GM19463 (cell line): ENCODE results near the gene ARL6IP6.

ENCODE experiments used
- ATAC-seq: cut with Tn5 transposase; IDR thresholded peaks from one replicate; pipeline ENCODE4 v1.9.1; 2021; ENCODE audit warnings: mild to moderate bottlenecking, moderate library complexity; ENCODE audit not compliant: unreplicated experiment

Gene ARL6IP6

DNA sequence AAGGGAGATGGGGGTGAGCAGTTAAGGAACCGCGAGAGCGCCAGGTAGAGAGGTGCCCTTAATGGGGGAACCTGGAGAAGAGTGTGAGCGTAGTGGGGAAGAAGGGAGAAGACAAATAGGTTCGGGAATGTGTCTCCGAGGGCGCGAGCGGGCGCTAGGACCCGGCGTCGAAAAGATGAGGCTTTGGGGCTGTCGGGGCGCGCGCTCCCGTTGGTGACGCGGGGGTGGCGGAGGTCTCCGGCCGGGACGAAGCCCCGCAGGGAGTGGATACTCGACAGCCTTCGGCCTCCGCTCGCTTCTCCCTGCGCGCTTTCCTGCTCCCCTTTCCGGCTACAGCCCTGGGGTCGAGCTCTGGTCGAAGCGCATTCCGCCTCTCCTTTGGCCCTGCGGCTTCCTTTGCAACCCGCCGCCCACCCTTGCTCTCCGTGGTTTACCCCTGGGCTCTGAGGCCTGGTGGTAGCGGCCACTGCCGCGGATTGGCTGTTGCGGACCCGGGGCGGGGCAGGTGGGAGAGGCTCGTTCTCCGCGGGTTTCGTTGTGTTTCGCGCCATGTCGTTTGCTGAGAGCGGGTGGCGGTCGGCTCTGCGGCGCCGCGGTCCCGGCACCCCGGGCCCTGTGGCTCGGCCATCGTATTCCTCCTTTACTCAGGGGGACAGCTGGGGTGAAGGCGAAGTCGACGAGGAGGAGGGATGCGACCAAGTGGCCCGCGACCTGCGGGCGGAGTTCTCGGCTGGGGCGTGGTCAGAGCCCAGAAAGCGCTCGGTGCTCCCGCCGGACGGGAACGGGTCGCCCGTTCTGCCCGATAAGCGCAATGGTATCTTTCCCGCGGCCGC, at the start of gene ARL6IP6:
ARL6IP6 (plus strand) TSS at position 545 of the 833 bp plus-strand sequence; CDS start at position 550, 5 bp downstream.
- peak; percentile 61 for ATAC-seq

DNA sequence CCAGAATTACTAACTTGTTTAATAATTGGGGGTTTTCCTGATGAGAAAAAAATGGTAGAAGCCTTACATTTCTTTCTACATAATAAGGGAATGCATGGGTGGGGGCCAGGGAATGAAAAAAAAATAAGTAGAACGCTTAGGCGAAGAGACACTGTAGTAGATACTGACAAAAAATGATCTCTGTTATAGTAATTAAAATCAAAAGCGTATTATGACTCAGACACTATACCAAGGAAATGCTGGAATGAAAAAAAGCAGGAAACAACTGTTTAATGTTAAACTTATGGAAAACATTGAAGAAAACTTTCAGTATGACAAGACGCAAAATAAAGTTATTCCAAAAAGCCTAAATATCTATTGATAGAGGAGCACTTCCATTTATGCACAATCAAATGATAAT, 44.1 kb upstream of the ARL6IP6 start:
- ATAC-seq = no peak

DNA sequence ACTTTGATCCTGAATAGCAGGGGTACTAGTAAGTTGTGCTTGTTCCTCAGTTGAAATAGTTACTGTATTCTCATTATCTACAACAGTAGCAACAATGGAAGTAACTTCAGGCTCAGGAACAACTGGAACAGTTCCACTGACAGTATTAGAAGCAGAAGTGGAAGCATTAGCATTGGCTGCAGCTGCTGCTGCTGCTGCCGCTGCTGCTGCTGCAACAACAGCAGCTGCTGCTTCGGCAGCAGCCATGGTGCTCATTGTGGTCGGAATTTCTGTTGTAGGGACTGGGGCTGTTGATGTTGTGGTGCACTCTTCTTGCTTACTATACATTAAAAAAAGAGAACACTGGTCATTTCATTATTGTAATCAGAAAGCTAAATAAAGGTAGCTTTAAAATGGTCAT, 42.0 kb upstream of the ARL6IP6 start:
- ATAC-seq = no peak

DNA sequence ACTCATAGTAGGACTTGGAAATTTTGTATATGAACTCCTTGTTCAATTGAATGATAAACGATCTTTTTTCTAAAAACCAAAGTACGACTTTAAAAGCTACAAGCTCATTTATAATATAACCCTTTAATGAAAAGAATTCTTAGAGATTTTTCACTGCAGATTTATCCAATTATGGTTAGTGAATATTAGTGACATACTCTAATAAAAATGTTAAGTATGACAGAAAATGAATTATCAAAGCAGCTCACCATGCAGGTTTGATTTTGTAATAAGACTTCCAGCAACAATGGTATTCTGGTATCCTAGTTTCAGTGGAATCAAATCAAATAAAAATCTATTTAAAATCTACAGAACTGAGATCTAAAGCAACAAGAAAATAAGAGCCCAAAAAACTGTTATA, 39.6 kb upstream of the ARL6IP6 start:
- ATAC-seq = no peak

DNA sequence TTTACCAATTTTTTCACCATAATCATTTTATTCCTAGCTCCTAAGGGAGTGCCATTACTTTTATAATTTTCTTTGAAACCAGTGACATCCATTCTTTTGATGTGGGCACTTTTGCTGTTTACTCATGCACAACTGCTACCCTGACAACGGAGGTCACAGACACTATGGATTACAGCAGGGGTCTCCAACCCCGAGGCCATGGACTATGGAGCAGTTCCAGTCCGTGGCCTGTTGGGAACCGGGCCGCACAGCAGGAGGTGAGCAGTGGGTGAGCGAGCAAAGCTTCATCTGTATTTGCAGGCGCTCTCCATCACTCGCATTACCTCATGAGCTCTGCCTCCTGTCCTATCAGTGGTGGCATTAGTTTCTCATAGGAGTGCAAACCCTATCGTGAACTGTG, 35.8 kb upstream of the ARL6IP6 start:
- ATAC-seq = no peak

DNA sequence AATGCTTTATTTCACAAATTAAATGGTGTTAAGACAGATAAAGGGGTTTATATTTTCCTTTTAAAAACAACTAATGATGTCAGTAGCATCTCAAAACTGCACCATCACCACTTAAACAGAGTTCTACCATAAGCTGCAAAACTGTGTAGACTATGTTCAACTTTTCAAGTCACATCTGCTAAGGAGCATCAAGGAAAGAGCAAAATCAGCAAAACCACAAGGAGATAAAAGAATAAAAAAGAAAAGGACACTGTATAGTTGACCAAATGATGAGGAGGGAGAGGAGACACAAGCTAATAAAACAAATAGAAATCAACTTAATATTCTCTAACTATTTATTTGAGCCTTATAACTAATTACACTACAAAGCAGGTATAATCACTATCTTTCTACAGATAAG, 35.0 kb upstream of the ARL6IP6 start:
- no peak for ATAC-seq

DNA sequence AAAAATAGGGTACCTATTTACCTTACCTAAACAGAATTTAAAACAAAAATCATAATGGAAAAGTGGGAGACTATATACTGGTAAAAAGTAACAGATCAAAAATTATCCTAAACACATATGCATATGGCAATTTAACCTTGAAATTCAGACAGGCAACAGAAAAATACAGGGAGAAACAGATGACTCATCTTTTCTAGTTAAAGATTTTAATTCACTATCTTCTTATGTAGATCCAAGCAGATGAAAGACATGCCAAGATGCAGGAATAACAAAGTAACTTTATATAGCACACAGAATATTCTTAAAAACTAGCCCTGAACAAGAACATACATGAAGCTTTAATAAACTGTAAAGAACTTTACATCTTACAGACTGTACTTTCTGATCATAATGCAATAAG, 32.1 kb upstream of the ARL6IP6 start:
- no peak for ATAC-seq

DNA sequence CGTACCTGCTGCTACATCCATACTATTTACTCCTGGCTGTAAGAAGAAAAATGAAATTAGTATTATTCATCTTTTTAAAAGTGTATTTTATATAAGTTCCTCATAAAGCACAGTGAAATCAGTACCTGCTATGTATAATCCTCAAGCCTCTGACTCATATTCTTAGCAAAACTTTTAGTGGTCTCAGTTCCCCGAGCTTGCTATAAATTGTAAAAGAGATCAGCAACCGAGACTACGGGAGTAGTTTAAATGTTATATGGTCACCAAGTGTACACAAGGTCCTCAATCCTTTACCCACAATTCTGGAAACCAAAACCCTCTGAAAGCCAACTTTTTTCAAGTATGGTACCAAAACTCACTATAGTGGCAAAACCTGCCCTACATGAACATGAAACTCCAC, 25.4 kb upstream of the ARL6IP6 start:
- ATAC-seq = peak; percentile 82

DNA sequence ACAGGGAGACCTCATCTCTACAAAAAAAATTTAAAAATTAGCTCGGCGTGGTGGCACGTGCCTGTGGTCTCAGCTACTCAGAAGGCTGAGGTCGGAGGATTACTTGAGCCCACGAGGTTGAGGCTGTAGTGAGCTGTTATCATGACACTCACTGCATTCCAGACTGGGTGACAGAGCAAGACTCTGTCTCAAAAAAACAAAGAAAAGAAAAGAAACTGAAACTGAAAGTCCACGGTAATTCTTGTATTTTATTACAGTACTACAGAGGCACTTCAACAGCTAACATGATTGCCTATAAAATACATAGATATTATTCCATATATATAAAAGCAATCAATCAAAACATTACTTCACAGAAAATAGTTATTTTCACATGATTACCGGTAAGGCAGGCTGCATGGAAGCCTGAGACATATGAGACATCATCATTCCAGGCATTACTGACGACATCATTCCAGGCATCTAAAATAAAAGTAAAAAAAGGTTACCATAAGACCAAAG, 24.2 kb upstream of the ARL6IP6 start:
- peak; percentile 56 for ATAC-seq

DNA sequence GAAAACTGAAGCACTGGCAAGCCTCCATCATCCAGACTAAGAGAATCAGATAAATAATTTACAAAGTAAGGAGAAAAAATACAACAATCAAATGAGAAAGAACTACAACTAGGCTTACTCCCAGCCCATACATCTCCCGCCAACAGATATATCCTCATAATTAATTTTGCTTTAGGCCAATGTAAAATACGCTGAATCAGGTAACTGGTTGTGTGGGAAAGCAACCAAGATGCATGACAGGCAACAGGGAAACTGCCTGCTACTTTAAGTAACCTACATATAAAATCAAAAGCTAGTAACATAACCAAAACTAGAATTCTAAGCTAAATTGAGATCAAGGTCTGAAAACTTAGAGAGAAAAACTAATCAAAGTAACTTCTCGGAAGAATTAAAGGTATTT, 22.7 kb upstream of the ARL6IP6 start:
- ATAC-seq = no peak

DNA sequence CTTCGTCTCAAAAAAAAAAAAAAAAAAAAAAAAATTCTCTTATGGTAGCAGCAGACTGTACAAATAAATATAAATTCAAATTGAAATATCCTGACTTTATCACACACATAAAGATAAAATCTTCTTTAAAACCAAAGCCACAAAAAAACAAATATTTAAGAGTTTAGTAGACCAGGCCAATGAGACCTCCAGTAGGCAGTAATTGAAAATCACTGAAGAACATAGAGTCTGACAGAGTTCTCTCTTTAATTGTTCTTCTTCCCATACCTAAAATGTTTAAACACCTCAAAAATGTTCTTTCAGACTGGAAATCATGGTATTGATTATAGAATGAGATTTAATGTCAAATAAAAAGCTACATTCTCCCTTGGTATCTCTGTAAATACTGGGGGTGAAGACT, 21.9 kb upstream of the ARL6IP6 start:
- ATAC-seq = no peak

DNA sequence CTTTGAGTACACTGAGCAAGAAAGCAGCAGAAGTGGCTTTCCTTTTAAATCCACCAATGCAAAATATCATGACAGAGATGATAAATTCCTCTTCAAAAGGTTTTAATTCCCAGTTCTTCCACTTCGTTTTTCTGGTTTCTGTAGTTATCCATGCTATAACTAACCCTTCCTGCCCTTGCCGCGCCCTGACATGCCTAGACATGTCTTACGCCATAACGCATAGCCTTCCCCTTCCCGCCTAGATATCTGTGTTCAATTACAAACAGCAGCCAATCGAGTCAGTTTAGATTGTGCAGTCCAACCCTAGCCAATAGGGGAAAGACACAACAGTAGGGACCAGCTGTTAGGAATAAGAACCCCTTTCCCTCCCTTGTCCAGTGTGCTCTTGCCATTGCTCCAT, 17.2 kb upstream of the ARL6IP6 start:
- ATAC-seq = no peak

DNA sequence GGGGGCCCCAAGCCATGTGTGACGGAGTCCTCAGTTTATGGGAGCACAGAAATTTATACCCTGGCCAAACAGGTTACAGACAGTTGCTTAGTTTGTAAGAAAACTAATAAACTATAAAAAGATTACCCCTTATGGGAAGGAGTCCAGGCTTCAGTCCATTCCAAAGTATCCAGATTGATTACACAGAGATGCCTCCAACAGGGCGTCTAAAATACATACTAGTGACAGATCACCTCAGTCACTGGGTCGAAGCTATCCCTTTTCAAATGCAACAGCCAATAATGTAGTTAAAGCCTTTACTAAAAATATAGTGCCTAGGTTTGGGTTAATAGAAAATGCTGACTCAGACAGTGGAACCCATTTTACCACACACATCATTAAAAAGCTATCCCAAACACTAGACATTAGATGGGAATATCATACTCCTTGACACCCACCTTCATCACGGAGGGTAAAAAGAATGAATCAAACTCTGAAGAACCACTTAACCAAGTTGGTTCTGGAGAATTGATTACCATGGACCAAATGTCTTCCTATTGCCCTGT, 11.9 kb upstream of the ARL6IP6 start:
- no peak for ATAC-seq

DNA sequence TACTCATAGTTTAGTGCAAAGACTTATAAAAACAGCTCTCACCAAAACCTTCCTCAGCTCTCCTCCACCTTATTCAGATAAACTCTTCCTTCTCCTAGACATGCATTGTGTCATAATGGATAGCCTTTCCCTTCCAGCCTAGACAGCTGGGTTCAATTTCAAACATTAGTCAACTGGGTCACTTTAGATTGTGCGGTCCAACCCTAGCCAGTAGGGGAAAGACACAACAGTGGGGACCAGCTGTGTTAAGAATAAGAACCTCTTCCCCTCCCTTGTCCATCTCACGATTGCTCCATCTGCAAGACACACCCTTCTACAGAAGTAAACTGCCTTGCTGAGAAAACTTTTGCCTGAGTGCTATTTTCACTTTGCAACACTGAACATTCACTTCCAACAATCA, 9.7 kb upstream of the ARL6IP6 start:
- no peak for ATAC-seq

DNA sequence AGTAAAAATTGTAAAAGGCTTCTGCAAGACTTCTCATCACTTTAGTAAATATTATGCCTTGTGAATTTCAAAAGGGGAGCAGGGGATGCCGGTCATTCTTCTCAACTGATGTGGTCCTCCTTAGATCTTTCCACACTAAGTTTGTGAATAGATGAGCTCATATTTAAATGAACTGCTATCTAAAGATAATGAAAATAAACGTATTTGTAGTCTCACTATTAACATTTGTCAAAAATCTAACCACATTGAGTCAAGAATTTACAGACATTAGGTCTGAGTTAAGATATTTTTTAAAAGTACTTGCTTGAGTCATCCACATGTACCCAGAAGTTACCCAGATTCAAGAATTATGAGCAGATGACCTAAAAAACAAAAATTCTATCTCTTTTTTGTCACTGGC, 7.7 kb upstream of the ARL6IP6 start:
- ATAC-seq = no peak

DNA sequence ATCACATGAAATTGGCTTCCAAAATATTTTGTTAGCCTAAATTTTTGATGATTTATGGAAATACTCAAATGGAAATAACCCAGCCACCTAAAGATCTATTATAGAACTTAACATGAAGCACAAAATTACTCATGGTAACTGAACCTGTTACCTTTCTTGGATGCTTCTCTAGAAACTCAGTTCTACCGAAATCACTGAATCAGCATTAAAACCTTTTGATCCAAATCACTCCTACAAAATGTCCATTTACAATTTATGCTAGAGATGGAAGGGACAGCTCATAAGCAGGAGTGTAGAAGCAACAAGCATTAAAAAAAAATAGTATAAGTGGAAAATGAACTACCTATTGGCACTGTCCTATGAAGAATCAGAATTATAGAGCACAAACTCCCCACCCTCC, 3.3 kb upstream of the ARL6IP6 start:
- ATAC-seq = no peak

DNA sequence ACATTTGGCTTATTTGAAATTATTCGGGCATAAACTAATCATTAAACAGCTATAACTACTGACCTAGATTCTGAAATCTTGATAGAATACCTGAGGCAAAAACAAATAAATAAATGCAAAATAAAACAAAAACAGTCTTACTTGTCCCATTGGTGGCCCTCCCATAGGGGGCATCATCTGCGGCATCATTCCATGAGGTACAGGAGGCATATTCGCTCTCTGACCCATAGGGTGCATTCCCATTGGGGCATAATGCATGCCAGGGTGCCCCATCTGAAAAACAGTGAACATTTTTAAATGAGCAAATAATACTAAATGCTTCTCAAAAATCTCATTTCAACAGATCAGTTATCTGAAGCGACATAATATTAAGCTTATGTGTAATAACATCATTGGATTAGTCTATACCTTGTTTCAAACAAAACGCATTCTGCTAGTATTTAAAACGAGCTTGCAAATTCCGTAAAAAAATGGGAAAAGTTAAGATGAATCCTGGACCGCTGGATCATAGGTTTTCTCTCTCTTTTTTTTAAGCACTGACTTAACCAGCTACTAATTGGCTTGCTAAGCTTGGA, 2.5 kb upstream of the ARL6IP6 start:
- ATAC-seq = no peak

DNA sequence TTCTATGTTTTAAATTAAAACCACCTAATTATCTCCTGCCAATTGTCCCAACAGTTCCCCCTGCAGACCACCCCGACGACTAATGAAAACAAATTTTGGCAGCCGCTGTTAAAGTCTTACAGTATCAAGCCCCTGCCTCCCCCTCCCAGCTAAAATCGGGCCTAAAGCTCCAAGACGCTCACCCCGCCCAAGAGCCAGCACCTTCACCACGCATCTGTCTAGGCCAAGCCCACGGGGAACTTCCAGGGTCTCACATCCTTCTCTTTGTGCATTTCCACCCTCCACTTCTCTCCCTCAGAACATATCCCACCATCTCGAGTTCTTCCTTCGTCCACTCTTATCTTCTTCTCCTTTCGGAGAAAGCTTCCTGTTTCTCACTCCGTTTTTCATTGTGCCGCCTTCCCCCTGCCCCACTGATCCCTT, 1.6 kb upstream of the ARL6IP6 start:
- ATAC-seq = no peak

DNA sequence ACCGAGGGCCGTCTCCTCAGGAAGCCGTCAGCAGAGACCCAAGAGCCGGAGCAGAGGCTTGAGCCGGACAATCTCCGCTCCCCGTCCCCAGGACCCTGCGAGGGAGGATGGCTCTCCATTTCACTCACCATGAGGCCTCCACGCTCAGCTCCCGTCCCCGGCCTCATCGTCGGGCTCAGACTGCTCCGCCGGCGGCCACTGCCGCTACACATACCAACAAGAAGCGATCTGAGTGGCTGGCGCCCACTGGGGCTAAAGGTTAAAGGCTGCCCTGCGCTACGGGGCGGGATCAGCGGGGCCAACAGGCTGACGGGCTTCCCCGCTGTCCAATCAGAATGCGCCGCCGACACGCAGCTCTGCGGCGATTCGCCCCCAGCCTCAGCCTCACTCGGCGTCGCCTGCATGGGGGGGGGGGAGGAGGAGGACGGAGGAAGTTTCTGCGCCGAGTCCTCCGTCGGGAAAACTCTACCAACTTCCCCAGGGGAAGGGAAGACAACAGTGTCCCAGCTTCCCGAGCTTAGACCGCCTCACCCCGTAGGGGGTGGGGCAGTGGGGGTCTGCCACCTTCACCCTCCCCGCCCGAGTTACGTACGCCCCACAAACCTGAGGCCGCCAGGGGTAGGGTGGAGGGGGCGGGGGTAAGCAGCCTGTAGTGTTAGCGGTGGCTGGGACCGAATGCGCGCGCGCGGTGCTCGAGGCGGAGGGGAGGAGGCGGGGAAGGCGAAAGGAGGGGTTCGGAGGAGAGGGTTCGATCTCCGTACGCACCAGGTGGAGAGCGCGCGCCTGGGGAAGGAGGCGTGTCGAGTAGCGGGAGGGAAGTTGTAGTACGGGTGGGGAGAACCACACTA, 968 bp upstream of the ARL6IP6 start, which contains the start of gene PRPF40A:
PRPF40A (minus strand) TSS at position 234 of the 848 bp plus-strand sequence; CDS start at position 212, 22 bp downstream.
- ATAC-seq = peak; percentile 56

DNA sequence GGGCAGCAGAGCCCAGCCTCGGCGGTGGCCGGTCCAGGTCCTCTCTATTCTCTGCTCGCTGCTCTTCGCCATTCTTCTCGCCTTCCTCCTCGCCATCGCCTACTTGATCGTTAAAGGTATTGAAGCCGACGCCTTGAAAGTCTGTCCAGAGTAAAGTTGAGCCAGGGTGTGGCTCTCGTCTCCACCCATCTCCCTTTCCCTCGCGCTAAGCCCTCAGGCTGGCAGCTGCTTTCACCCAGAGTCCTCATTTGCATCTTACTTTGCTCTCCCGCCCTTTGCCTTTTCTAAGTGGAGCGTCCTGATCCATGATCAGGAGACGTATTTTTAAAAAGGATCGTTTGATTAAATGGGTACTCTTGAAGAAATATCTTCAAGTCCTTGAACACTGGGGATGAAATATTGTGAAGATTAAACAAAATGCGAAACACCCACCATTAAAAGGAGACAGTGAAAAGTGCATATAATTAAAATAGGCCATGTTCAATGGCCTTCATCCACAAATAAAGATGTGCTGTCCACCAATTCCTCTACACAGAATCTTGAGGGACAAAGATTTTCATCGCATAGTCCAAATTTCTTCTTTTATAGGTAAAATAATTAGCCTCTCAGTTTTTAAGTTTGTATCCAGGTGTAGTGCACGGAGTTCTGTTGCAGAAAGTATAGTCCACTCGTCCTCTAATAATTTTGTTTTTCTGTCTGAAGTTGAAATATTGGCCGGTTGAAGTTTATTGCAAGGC, 657 bp downstream of the ARL6IP6 start:
- peak; percentile 30 for ATAC-seq
